ENCODE results near the gene MESP2. TPM values are rescaled to one million over a fixed set of nuclear protein-coding genes. Genes with fewer than 3 reads are reported as not detected.

MESP2 gene
- total RNA-seq, 1 donor from 2014 or later: not detected

Other genes with a start within 250 kb of the MESP2 start
- 1.6 TPM for gene TICRR, start 200.9 kb upstream of the MESP2 start, total RNA-seq
- gene KIF7, start 120.9 kb upstream of the MESP2 start, total RNA-seq: 4.7 TPM
- 39.7 TPM for gene PLIN1, start 97.0 kb upstream of the MESP2 start, total RNA-seq
- gene PEX11A, start 85.6 kb upstream of the MESP2 start, total RNA-seq: 8.9 TPM
- gene WDR93, start 85.5 kb upstream of the MESP2 start, total RNA-seq: not detected
- gene MESP1, start 25.1 kb upstream of the MESP2 start, total RNA-seq: 0.52 TPM
- gene ANPEP, start 38.5 kb downstream of the MESP2 start, total RNA-seq: 7.3 TPM
- 51.7 TPM for gene AP3S2, start 117.7 kb downstream of the MESP2 start, total RNA-seq
- gene ARPIN, start 136.6 kb downstream of the MESP2 start, total RNA-seq: 13.0 TPM
- 3.7 TPM for gene ZNF710, start 225.0 kb downstream of the MESP2 start, total RNA-seq